HepG2 (cell line): ENCODE measurements around the gene GATA3. TPM values are rescaled to one million over a fixed set of nuclear protein-coding genes. Genes with fewer than 3 reads are reported as not detected.
A peak's percentile ranks its signal among the peaks of the same experiment; 100 is the strongest.

Experiments used
- ATAC-seq: fragments of 200-7000 bp; cut with Tn5 transposase; 3 replicates; pipeline ENCODE4 v1.9.1; 2020; ENCODE audit warnings: mild to moderate bottlenecking, moderate library complexity
- BruUV-seq: library from RNA; stranded (reverse); fragments of 400-500 nt; replicated peaks from 2 replicates; lab custom pipeline; 2021; lab: Mats Ljungman, UMichigan
- CTCF ChIA-PET: fragments of 300-600 bp; formaldehyde crosslinking; extraction: SDS; loops from one replicate; lab custom pipeline; 2021; ENCODE audit warnings: low total read pairs, inconsistent platforms, low intra/inter-chr PET ratio; lab: Yijun Ruan, JAX
- POLR2A ChIA-PET: fragments of 350-600 bp; sonication (Branson Sonifier 250); formaldehyde crosslinking; loops from one replicate; lab custom pipeline; 2020; ENCODE audit warnings: antibody characterized with exemption, inconsistent platforms; lab: Yijun Ruan, JAX
- DNase-seq: peaks from one replicate; pipeline ENCODE4 v3.0.0-alpha.2; 2015; ENCODE audit warnings: low spot score
- FAIRE-seq: peaks from 3 replicates; lab custom pipeline; 2011; peaks lifted over from hg19 to GRCh38; lab: Jason Lieb, UNC
- H2AFZ ChIP-seq: one replicate; pipeline ENCODE4 v1.6.1; 2011; ENCODE audit warnings: low read length, inconsistent platforms
- H3K27ac ChIP-seq: fragments of 300-600 bp; 3 replicates; pipeline ENCODE4 v1.8.0; 2011; ENCODE audit warnings: mixed run types, mild to moderate bottlenecking, mixed read lengths, low read length, inconsistent platforms; ENCODE audit not compliant: insufficient read depth; ENCODE audit errors: extremely low read length
- H3K27me3 ChIP-seq, 2 experiments: fragments of 200-600 bp in 1 of 2; 2 replicates in 1 of 2; 3 replicates in 1 of 2; pipeline versions ENCODE4 v1.6.0 to v1.8.0; 2011; ENCODE audit warnings: low read length in 2 of 2, mild to moderate bottlenecking in 2 of 2, moderate library complexity in 2 of 2, inconsistent platforms in 1 of 2; ENCODE audit not compliant: insufficient read depth in 2 of 2, control insufficient read depth in 1 of 2
- H3K36me3 ChIP-seq, 2 experiments: fragments of 200-600 bp in 1 of 2; replicated peaks in 1 of 2; 2 replicates in 1 of 2; 3 replicates in 1 of 2; pipeline versions ENCODE4 v1.5.1 to v1.8.0; 2011; ENCODE audit warnings: low read length in 2 of 2, inconsistent platforms in 1 of 2; ENCODE audit not compliant: insufficient read depth in 2 of 2, control insufficient read depth in 1 of 2
- H3K4me1 ChIP-seq: 2 replicates; pipeline ENCODE4 v1.5.1; 2012; ENCODE audit warnings: low read length, inconsistent platforms; ENCODE audit not compliant: insufficient read depth
- H3K4me2 ChIP-seq: 2 replicates; pipeline ENCODE4 v1.6.0; 2011; ENCODE audit warnings: low read depth, low read length, inconsistent platforms
- H3K4me3 ChIP-seq, 3 experiments: fragments of 200-600 bp in 1 of 3; sonication (generic), shearing (Covaris generic) in 1 of 3; replicated peaks in 1 of 3; 2 replicates each; pipeline ENCODE4 v1.5.1; 2011 to 2016; ENCODE audit warnings: low read length in 3 of 3, inconsistent platforms in 2 of 3, low read depth in 2 of 3, mild to moderate bottlenecking in 2 of 3, control low read depth in 1 of 3, mixed read lengths in 1 of 3; ENCODE audit not compliant: insufficient read depth in 1 of 3
- H3K79me2 ChIP-seq: one replicate; pipeline ENCODE4 v1.6.1; 2011; ENCODE audit warnings: low read length, inconsistent platforms; ENCODE audit not compliant: insufficient read depth
- H3K9ac ChIP-seq: 2 replicates; pipeline ENCODE4 v1.6.0; 2011; ENCODE audit warnings: mild to moderate bottlenecking, low read depth, low read length, inconsistent platforms; ENCODE audit not compliant: insufficient read depth
- H3K9me3 ChIP-seq: 2 replicates; pipeline ENCODE4 v1.5.1; 2012; ENCODE audit warnings: mild to moderate bottlenecking, low read length
- H4K20me1 ChIP-seq: 2 replicates; pipeline ENCODE4 v1.6.0; 2011; ENCODE audit warnings: inconsistent platforms, mild to moderate bottlenecking, low read length, moderate library complexity; ENCODE audit not compliant: insufficient read depth
- EZH2 ChIP-seq: conservative IDR thresholded peaks from 2 replicates; pipeline ENCODE4 v1.6.1; 2012; ENCODE audit warnings: mild to moderate bottlenecking, low read depth, low read length, moderate library complexity
- ZBTB2 ChIP-seq: sonication (generic); formaldehyde crosslinking; IDR thresholded peaks from 2 replicates; pipeline ENCODE4 v1.8.0; 2022; ENCODE audit warnings: low read depth, missing genetic modification reagents
- ZNF75D ChIP-seq: sonication (generic); formaldehyde crosslinking; IDR thresholded peaks from 2 replicates; pipeline ENCODE4 v1.8.1; 2023; ENCODE audit warnings: missing genetic modification reagents, mild to moderate bottlenecking, borderline replicate concordance
- WGBS: methylation state at CpG from one replicate; pipeline ENCODE4 v1.1.6; 2017; ENCODE audit warnings: low lambda C conversion rate; 5-methylcytosine and 5-hydroxymethylcytosine counted together
- in situ Hi-C: cut with HindIII; loops from 2 replicates; pipeline ENCODE4 v1.10.0; 2017; ENCODE audit warnings: low pct_unique_long_range_greater_than_20kb; ENCODE audit not compliant: extremely low pct_ligation_motif_present
- intact Hi-C: fragments of 100-400 bp; cut with micrococcal nuclease; formaldehyde crosslinking; loops from one replicate; pipeline ENCODE4 v1.10.0; 2022; ENCODE audit not compliant: unreplicated experiment
- polyA plus RNA-seq, 8 experiments: library from polyadenylated mRNA; depleted of rRNA in 3 of 8; stranded (reverse) in 7 of 8; unstranded in 1 of 8; fragments of >200 nt; fragmentation: Illumina TruSeq in 4 of 8; extraction: Trizol in 4 of 8; gene quantifications; 2 replicates each; pipeline versions ENCODE4 v1.2.1 to v1.2.3, GENCODE V29; 2011 to 2016; ENCODE audit warnings: low read depth in 4 of 8, missing spikeins in 1 of 8, mixed read lengths in 1 of 8; ENCODE audit not compliant: insufficient read depth in 1 of 8
- total RNA-seq, 5 experiments: library from RNA; depleted of rRNA; stranded (reverse); fragments of >200 nt; fragmentation: Illumina TruSeq; extraction: Trizol; gene quantifications; 2 replicates each; pipeline ENCODE4 v1.2.3, GENCODE V29; 2016; ENCODE audit warnings: low read depth in 1 of 5
- TF ChIP-seq, protein P1 (sequence below): sonication (generic); formaldehyde crosslinking; IDR thresholded peaks from 2 replicates; pipeline ENCODE4 v1.9.0; 2021; ENCODE audit warnings: missing genetic modification reagents, mild to moderate bottlenecking, borderline replicate concordance

GATA3 gene
- total and polyA plus RNA-seq, 2 of the 13 experiments (the other 11 are each of a cell fraction or from before 2014, with no cell fraction given), result not detected

- TF ChIP-seq ZBTB2 (CRISPR knock-in tag) (no peak), ZNF75D (CRISPR knock-in tag) (no peak)
These were observed 19.4 kb upstream of the GATA3 start (continued) for GRCh38 chr10:8035006-8035640.

DNA sequence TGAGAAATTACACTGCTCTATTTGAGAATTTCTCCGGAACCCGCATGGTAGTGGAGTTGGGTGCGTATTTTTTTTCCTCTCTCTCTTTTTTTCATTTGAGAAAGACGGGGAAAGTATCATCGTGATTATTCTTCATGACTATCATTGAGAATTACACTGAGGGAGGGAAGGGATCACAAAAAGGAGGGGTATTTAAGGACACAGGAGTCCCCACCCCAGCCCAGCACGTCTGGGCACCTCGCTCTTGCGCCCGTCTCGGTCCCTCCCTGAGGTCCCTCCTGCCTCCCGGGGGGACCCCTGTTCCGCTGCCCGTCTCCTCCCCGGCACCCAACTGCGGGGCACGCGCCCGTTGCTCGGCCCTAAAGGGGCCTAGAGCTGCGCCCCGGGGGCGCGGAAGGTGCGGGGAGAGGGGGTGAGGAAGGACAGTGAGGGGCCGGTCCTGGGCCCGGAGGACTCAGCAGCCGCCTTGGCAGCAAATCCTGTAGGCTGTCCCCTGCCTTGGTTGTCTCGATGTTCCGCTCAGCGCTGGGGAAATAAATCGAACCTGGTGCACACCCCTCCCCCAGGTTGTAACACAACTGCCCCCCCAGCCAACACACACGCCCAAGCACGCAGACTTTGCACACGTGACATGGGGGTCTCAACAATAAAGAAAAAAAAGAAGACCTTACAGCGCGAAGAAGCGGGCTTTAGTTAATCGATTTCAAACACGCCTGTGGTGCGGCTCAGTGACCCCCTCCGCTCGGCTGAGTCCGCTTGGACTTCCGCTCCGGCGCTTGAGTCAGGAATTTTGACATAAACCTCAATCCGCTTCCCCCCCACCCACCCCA, 18.6 kb upstream of the GATA3 start:
- Histone ChIP-seq H3K4me1 (no peaks in the 10 kb centered on the region; the same call in 1 of the 2 replicates), H3K9ac (no peak overlapping the region), H4K20me1 (no peaks in the 10 kb centered on the region), H3K36me3 (no peaks in the 10 kb centered on the region), H3K4me2 (no peak overlapping the region), H3K4me3 (no peak overlapping the region), H3K27ac (no peak overlapping the region), H2AFZ (no peak overlapping the region), H3K9me3 (no peaks in the 10 kb centered on the region), H3K27me3 (peaks cover 17 to 79% of the 10 kb centered on the region in 2 experiments), H3K79me2 (no peaks in the 10 kb centered on the region)
- BruUV-seq, result no TSS peak
- ChIA-PET POLR2A (no interaction called here), CTCF (no interaction called here)
- intact Hi-C loops (no loop called here), in situ Hi-C loops (no loop called here)
- FAIRE-seq (no peak), DNase-seq (no peak), ATAC-seq (no peak)
- 44% methylated on average over 46 of the region's 47 CpGs for WGBS
- TF ChIP-seq, protein P1, sequence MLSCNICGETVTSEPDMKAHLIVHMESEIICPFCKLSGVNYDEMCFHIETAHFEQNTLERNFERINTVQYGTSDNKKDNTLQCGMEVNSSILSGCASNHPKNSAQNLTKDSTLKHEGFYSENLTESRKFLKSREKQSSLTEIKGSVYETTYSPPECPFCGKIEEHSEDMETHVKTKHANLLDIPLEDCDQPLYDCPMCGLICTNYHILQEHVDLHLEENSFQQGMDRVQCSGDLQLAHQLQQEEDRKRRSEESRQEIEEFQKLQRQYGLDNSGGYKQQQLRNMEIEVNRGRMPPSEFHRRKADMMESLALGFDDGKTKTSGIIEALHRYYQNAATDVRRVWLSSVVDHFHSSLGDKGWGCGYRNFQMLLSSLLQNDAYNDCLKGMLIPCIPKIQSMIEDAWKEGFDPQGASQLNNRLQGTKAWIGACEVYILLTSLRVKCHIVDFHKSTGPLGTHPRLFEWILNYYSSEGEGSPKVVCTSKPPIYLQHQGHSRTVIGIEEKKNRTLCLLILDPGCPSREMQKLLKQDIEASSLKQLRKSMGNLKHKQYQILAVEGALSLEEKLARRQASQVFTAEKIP (CRISPR knock-in tag), result no peak
- peak; percentile 84; the same call in 1 of the 2 replicates for TF ChIP-seq EZH2
